T-helper 2 cell treated with Interferon-gamma antibody and Interleukin-4, amounts not matched to agents 5 μg/mL and 100 μg/mL, for 36 hours (primary cell): ENCODE results near the gene TNFSF9.
"Not testable (repeated sequence)": the region's sequence is repeated elsewhere in the genome, so short reads cannot be mapped to it uniquely, and the experiment has no call there.

Source experiments
- DNase-seq: peaks from one replicate; pipeline ENCODE4 v3.0.0; 2021; ENCODE audit warnings: low spot score
- H3K27ac Mint-ChIP-seq: one replicate; pipeline ENCODE4 v1.8.0; 2021; ENCODE audit warnings: mild to moderate bottlenecking, mixed read lengths
- H3K27me3 Mint-ChIP-seq: one replicate; pipeline ENCODE4 v1.8.0; 2021; ENCODE audit warnings: low read depth, mixed read lengths
- H3K36me3 Mint-ChIP-seq: one replicate; pipeline ENCODE4 v1.8.0; 2021; ENCODE audit warnings: low read depth, mixed read lengths
- H3K4me1 Mint-ChIP-seq: one replicate; pipeline ENCODE4 v1.8.0; 2021; ENCODE audit warnings: low read depth, mixed read lengths
- H3K4me3 Mint-ChIP-seq: one replicate; pipeline ENCODE4 v1.8.0; 2022; ENCODE audit warnings: mild to moderate bottlenecking, moderate library complexity, mixed read lengths
- H3K9me3 Mint-ChIP-seq: one replicate; pipeline ENCODE4 v1.8.0; 2021; ENCODE audit warnings: mixed read lengths

TNFSF9 gene

GRCh38 chr19:6499052-6499790 is 31.6 kb upstream of the TNFSF9 start:
- peaks cover 1% of the 10 kb centered on the region for H3K36me3 Mint-ChIP-seq
- H3K27ac Mint-ChIP-seq, result peak overlapping the region; percentile 31
- peaks cover 10% of the 10 kb centered on the region for H3K4me1 Mint-ChIP-seq
- no peak for DNase-seq
- peaks cover 6% of the 10 kb centered on the region for H3K27me3 Mint-ChIP-seq
- no peak overlapping the region for H3K4me3 Mint-ChIP-seq
- H3K9me3 Mint-ChIP-seq, result no peaks in the 10 kb centered on the region

DNA sequence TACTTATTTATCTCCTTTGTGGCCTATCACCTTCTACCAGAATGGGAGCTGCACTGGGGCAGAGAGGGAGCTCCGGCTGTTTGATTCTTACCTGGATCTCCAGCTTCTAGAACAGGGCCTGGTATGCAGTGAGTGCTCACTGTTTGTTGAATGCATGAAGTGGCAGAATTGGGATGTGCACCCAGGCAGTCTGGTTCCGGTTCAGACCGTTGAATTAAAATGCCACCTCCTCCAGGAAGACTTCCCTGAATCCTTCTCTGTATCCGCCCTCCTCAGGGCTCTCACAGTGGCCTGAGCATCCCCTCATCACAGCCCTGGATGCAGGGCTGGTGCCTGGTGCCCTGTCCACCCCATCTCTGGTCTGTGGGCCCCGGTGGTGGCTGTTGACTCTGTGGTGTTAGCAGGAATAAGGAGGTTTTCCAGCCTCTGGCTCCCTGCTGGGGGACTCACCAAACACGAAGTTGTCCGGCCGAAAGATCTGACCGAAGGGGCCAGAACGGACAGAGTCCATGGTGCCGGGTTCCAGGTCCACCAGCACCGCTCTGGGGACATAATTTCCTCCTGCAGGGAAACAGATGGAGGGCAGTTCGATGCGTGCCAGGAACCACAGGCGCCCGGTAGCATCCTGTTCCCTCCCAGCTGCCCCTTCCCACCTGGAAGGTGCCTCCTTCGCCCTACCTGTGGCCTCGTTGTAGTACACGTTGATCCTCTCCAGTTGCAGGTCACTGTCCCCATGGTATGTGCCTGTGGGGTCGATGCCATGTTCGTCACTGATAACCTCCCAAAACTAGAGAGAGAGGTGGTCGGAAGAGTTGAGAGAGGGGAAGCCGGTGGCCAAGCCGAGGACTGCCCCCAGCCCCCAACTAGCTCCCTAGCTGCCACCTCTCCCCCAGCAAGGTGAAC is 29.7 kb upstream of the TNFSF9 start:
- H3K9me3 Mint-ChIP-seq, result no peaks in the 10 kb centered on the region
- peak overlapping the region; percentile 26 for H3K27ac Mint-ChIP-seq
- peak overlapping the region; percentile 87 for H3K4me3 Mint-ChIP-seq
- H3K27me3 Mint-ChIP-seq, result peaks cover 6% of the 10 kb centered on the region
- peaks cover 17% of the 10 kb centered on the region for H3K4me1 Mint-ChIP-seq
- DNase-seq, result no peak
- H3K36me3 Mint-ChIP-seq, result peaks cover 1% of the 10 kb centered on the region

DNA sequence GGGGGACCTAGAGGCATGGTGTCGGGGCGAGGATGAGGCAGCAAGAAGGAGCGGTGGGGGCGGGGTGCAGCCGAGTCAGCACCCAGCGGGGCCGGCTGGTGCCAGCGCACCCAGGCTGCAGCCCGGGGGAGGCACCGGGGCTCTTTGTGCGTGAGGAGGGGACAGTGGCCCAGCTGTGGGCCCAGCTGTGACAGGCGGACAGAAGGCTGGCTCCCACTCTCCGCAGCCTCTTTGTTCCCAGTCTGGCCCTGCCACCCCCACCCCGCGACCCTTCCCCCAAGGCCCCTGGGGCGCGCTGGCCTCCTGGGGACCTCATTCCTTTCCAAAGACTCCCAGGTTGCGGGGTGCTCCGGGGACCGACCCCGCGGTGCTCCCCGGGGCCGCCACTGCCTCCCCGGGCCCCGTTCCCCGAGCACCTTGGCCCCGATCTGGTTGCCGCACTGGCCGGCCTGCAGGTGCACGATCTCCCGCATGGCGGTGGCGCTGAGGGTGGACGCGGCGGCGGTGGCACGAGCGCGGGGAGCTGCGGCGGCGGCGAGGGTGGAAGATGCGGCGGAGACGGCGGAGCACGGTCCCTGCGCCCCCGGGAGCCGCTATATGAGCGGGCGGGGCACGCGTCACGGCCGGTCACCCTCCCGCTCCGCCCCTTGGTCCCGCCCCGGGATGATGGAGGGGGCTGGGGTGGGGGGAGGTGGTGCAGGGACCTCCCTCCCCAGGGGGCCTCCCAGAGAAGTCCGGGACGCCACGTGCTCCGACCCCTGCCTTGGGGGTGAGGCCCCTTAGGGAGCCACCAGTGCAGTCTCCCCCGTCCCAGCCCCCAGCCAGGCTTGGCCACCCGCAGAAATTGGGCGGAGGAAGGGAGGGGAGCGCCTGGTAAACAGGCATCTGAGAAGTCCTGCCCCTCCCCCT is 28.8 kb upstream of the TNFSF9 start, which contains the start of gene TUBB4A:
TSS of gene TUBB4A (minus strand) at position 570 of the 909 bp plus-strand sequence. CDS start at position 473, 97 bp downstream.
- peak; percentile 57 for DNase-seq
- peaks cover 1% of the 10 kb centered on the region for H3K36me3 Mint-ChIP-seq
- H3K27ac Mint-ChIP-seq, result peak within 1 kb of the TSS; percentile 26
- H3K9me3 Mint-ChIP-seq, result no peaks in the 10 kb centered on the region
- H3K4me1 Mint-ChIP-seq, result peaks cover 17% of the 10 kb centered on the region
- H3K4me3 Mint-ChIP-seq, result peak within 1 kb of the TSS; percentile 87
- peaks cover 6% of the 10 kb centered on the region for H3K27me3 Mint-ChIP-seq

GRCh38 chr19:6503407-6504201 is 27.2 kb upstream of the TNFSF9 start:
- Mint-ChIP-seq H3K4me1 (peaks cover 16% of the 10 kb centered on the region), H3K27ac (no peak overlapping the region), H3K36me3 (peaks cover 1% of the 10 kb centered on the region), H3K9me3 (no peaks in the 10 kb centered on the region), H3K4me3 (peak overlapping the region; percentile 77), H3K27me3 (peaks cover 6% of the 10 kb centered on the region)
- DNase-seq, result no peak

DNA sequence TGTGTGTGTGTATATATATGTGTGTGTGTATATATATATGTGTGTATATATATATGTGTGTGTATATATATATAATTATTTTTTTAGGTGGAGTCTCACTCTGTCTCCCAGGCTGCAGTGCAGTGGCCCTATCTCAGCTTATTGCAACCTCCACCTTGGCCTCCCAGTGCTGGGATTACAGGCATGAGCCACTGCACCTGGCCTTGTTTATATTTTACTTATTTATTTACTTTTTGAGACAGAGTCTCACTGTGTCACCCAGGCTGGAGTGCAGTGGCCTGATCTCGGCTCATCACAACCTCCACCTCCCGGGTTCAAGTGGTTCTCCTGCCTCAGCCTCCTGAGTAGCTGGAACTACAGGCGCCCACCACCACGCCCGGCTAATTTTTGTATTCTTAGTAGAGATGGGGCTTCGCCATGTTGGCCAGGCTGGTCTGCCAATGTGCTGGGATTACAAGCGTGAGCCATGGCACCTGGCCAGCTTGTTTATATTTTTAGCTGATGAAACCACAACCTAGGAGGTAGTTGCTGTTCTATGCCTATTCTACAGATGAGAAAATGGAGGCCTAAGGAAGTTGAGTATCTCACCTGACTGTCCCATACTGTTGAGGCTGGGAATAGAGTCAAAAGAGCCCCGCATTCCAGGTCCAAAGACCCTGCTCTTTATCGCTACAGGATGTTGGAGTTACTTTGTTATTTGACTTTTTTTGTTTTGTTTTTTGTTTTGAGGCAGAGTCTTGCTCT is 22.6 kb upstream of the TNFSF9 start:
- H3K36me3 Mint-ChIP-seq, DNase-seq, H3K27ac Mint-ChIP-seq, H3K9me3 Mint-ChIP-seq, H3K4me1 Mint-ChIP-seq, H3K4me3 Mint-ChIP-seq, H3K27me3 Mint-ChIP-seq: not testable (repeated sequence)

DNA sequence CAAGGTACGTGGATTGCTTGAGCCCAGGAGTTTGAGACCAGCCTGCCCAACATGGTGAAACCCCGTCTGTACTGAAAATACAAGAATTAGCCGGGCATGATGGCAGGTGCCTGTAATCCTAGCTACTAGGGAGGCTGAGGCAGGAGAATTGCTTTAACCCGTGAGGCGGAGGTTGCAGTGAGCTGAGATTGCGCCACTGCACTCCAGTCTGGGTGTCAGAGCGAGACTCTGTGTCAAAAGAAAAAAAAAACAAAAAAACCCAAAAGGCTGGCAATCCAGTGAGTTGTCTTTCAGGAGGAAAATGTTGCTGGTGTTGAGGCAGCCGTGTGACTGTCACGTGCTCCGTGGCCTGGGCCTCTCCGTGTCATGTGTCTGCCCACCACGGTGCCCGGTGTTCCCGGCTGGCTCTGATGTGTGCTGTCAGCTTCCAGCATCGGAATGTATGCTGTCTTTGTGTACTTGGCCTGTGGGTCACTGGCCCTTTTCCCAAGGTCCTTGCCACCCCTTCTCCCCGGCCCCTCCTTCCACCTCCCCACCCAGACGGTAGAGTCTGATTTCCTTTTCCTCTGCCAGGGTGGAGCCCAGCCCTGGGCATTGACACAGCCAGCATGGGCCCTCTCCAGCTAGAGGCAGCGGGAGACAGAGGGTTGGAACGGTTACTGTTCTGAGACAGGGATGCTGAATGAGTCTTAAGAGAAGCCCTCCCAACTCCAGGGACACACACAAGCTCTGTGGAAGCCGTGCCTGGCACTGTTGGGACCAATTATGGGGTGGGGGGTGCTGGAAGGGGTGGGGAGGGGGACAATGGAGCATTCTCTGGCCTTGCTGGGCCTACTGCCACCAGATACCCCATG is 21.5 kb upstream of the TNFSF9 start:
- Mint-ChIP-seq H3K9me3 (no peaks in the 10 kb centered on the region), H3K36me3 (no peaks in the 10 kb centered on the region), H3K4me1 (peaks cover 6% of the 10 kb centered on the region), H3K27me3 (no peaks in the 10 kb centered on the region), H3K4me3 (no peak overlapping the region), H3K27ac (no peak overlapping the region)
- DNase-seq, result no peak

- Mint-ChIP-seq H3K27ac (no peak overlapping the region), H3K4me1 (peaks cover 3% of the 10 kb centered on the region), H3K36me3 (no peaks in the 10 kb centered on the region), H3K27me3 (no peaks in the 10 kb centered on the region), H3K4me3 (no peak overlapping the region), H3K9me3 (no peaks in the 10 kb centered on the region)
- DNase-seq, result no peak
These were observed 20.2 kb upstream of the TNFSF9 start for GRCh38 chr19:6510618-6511017.

GRCh38 chr19:6514089-6514488 is 16.7 kb upstream of the TNFSF9 start:
- Mint-ChIP-seq H3K4me1 (peaks cover 24% of the 10 kb centered on the region), H3K4me3 (no peak overlapping the region), H3K27me3 (no peaks in the 10 kb centered on the region), H3K9me3 (no peaks in the 10 kb centered on the region), H3K27ac (no peak overlapping the region), H3K36me3 (no peaks in the 10 kb centered on the region)
- DNase-seq, result no peak

- peak overlapping the region; percentile 54 for H3K4me3 Mint-ChIP-seq
- H3K36me3 Mint-ChIP-seq, result no peaks in the 10 kb centered on the region
- no peaks in the 10 kb centered on the region for H3K27me3 Mint-ChIP-seq
- no peak for DNase-seq
- H3K4me1 Mint-ChIP-seq, result peaks cover 28% of the 10 kb centered on the region
- H3K27ac Mint-ChIP-seq, result no peak overlapping the region
- no peaks in the 10 kb centered on the region for H3K9me3 Mint-ChIP-seq
These were observed 15.8 kb upstream of the TNFSF9 start for GRCh38 chr19:6514926-6515544.

DNA sequence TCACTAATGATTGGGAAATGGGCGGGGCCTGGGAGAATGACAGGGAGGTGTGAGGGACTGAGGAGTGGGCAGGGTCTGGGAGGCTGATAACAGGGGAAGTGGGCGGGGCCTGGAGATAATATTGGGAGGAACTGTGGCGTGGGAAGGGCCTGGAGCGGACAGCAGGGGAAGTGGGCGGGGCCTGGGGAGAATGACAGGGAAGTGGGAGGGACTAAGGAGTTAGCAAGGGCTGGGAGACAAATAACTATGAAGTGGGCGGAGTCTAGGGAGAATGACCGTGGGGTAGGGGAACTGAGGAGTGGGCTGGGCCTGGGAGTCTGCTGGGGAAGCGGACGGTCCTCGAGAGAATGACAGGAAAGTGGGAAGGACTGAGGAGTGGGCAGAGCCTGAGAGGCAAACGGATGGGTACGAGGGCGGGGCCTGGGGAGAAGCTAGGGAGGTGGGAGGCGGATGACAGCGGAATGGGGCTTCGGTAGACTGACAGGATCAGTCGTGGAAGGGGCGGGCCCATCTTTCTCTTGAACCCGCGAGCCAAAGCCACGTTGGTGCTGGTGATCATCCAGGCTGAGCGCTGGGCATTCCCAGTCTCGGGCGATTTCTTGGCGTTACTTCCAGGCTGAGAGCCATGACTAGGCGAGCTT is 14.7 kb upstream of the TNFSF9 start:
- peak overlapping the region; percentile 91 for H3K27ac Mint-ChIP-seq
- H3K4me3 Mint-ChIP-seq, result peak overlapping the region; percentile 95
- H3K27me3 Mint-ChIP-seq, result no peaks in the 10 kb centered on the region
- H3K9me3 Mint-ChIP-seq, result no peaks in the 10 kb centered on the region
- H3K36me3 Mint-ChIP-seq, result no peaks in the 10 kb centered on the region
- H3K4me1 Mint-ChIP-seq, result peaks cover 30% of the 10 kb centered on the region
- peak; percentile 77 for DNase-seq

DNA sequence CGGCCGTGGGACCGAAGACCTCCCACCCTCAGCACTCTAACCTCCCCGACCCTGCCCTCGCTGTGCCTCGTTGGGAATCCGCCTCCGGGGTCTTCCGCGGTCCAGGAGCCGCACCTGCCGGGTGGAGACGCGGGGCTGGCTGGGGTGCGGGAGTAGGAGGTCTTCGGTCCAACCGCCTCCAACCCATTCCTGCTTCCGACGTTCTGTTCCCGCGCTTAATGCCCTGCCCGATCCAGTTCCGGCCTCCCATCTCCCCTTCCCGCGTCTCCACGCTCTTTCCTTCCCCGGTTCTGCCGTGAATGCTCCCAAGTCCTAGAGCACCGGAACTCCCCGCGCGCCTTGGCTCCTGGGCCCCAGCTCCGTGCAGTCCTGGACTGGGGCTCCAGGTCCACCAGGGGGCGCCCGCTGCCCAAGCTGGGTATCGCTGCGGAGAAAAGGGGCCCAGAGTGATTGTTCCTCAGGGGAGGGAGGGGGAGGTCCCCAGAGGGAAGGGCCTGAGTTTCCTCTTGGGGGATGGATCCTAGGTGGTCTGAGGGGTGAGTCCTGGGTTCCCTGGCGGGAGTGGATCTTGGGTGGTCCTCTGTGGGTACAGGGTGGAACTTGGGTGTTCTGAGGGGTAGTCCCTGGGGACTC is 14.1 kb upstream of the TNFSF9 start:
- Mint-ChIP-seq H3K9me3 (no peaks in the 10 kb centered on the region), H3K4me3 (peak overlapping the region; percentile 95), H3K4me1 (peaks cover 31% of the 10 kb centered on the region), H3K27ac (peak overlapping the region; percentile 94), H3K36me3 (no peaks in the 10 kb centered on the region), H3K27me3 (no peaks in the 10 kb centered on the region)
- peak; percentile 90 for DNase-seq
